HFFc6 (cell line): ENCODE measurements around the gene PSMB9. TPM values are rescaled to one million over a fixed set of nuclear protein-coding genes. Genes with fewer than 3 reads are reported as not detected.

Source experiments
- DNase-seq: peaks from one replicate; pipeline ENCODE4 v3.0.0-alpha.2; 2018
- H3K27ac Mint-ChIP-seq: 2 replicates; pipeline ENCODE4 v1.8.0; 2020; ENCODE audit warnings: mild to moderate bottlenecking, mixed read lengths
- H3K27me3 Mint-ChIP-seq: 2 replicates; pipeline ENCODE4 v1.8.0; 2021; ENCODE audit warnings: mild to moderate bottlenecking, moderate library complexity, mixed read lengths; ENCODE audit not compliant: insufficient read depth
- H3K36me3 Mint-ChIP-seq: 2 replicates; pipeline ENCODE4 v1.8.0; 2021; ENCODE audit warnings: low read depth, mixed read lengths
- H3K4me1 Mint-ChIP-seq: 2 replicates; pipeline ENCODE4 v1.8.0; 2020; ENCODE audit warnings: low read depth, mixed read lengths
- H3K4me3 Mint-ChIP-seq: 2 replicates; pipeline ENCODE4 v1.8.0; 2020; ENCODE audit warnings: mild to moderate bottlenecking, moderate library complexity, mixed read lengths
- H3K9me3 Mint-ChIP-seq: 2 replicates; pipeline ENCODE4 v1.8.0; 2020; ENCODE audit warnings: mild to moderate bottlenecking, mixed read lengths
- CTCF ChIP-seq: fragments of 200-600 bp; sonication (generic); IDR thresholded peaks from 2 replicates; pipeline ENCODE4 v1.5.0; 2021; ENCODE audit warnings: antibody characterized with exemption, mild to moderate bottlenecking
- total RNA-seq, 6 experiments: library from RNA; stranded (reverse); fragmentation: NEBNext Ultra II Directional; extraction: Animal tissue kit (Norgen Biotek cat#: 25700); gene quantifications; 2 replicates in 1 of 6; 3 replicates in 5 of 6; pipeline ENCODE4 v1.2.3, GENCODE V29; 2021

The PSMB9 gene
- total RNA-seq, 6 experiments from 2014 or later: 4.9 to 23.9 (median 20.9) TPM

- Mint-ChIP-seq H3K4me1 (peaks cover 12% of the 10 kb centered on the region), H3K4me3 (no peak overlapping the region), H3K27ac (no peak overlapping the region), H3K36me3 (no peaks in the 10 kb centered on the region), H3K27me3 (peaks cover 2% of the 10 kb centered on the region), H3K9me3 (no peaks in the 10 kb centered on the region)
- no peak for TF ChIP-seq CTCF
- no peak for DNase-seq
Measured at GRCh38 chr6:32903952-32904351, 50.0 kb downstream of the PSMB9 start.

- no peak for DNase-seq
- Mint-ChIP-seq H3K36me3 (no peaks in the 10 kb centered on the region), H3K9me3 (no peaks in the 10 kb centered on the region), H3K27me3 (peaks cover 2% of the 10 kb centered on the region), H3K4me3 (no peak overlapping the region), H3K4me1 (peaks cover 12% of the 10 kb centered on the region), H3K27ac (no peak overlapping the region)
- no peak for TF ChIP-seq CTCF
Measured at GRCh38 chr6:32905078-32905477, 51.1 kb downstream of the PSMB9 start.

- H3K4me3 Mint-ChIP-seq: no peak overlapping the region
- DNase-seq: peak; percentile 63
- H3K27ac Mint-ChIP-seq: no peak overlapping the region
- H3K27me3 Mint-ChIP-seq: peaks cover 7% of the 10 kb centered on the region
- peaks cover 12% of the 10 kb centered on the region for H3K4me1 Mint-ChIP-seq
- TF ChIP-seq CTCF: no peak
- no peaks in the 10 kb centered on the region for H3K9me3 Mint-ChIP-seq
- no peaks in the 10 kb centered on the region for H3K36me3 Mint-ChIP-seq
Measured at GRCh38 chr6:32906539-32906938, 52.5 kb downstream of the PSMB9 start.

GRCh38 chr6:32908897-32909296, 54.9 kb downstream of the PSMB9 start:
- H3K4me3 Mint-ChIP-seq: no peak overlapping the region
- H3K9me3 Mint-ChIP-seq: no peaks in the 10 kb centered on the region
- H3K27ac Mint-ChIP-seq: no peak overlapping the region
- peaks cover 16% of the 10 kb centered on the region for H3K27me3 Mint-ChIP-seq
- no peak for TF ChIP-seq CTCF
- H3K4me1 Mint-ChIP-seq: peaks cover 12% of the 10 kb centered on the region
- H3K36me3 Mint-ChIP-seq: no peaks in the 10 kb centered on the region
- no peak for DNase-seq

Other genes starting within 250 kb of the PSMB9 start
- not detected for gene HLA-DQA1, start 216.8 kb upstream of the PSMB9 start, total RNA-seq
- not detected for gene HLA-DQB1, start 187.5 kb upstream of the PSMB9 start, total RNA-seq
- gene HLA-DQA2, start 112.8 kb upstream of the PSMB9 start, total RNA-seq: not detected
- gene HLA-DQB2, start 90.7 kb upstream of the PSMB9 start, total RNA-seq: not detected
- gene HLA-DOB, start 37.2 kb upstream of the PSMB9 start, total RNA-seq: under 1 TPM in 2 of 6 experiments, not detected in 4; 0.14 to 0.28 TPM
- 10 to 100 TPM; 25.3 to 47.5 (median 39.2) TPM for gene TAP2, start 15.5 kb upstream of the PSMB9 start, total RNA-seq
- 10 to 100 TPM; 24.4 to 43.3 (median 39.5) TPM for gene PSMB8, start 10.1 kb upstream of the PSMB9 start, total RNA-seq
- 10 to 100 TPM; 29.9 to 42.6 (median 37.8) TPM for gene TAP1, start 488 bp upstream of the PSMB9 start, total RNA-seq
- gene HLA-DMB, start 86.8 kb downstream of the PSMB9 start, total RNA-seq: not detected
- gene HLA-DMA, start 98.9 kb downstream of the PSMB9 start, total RNA-seq: 1 to 10 TPM; 2.0 to 3.1 (median 2.2) TPM
- 100 to 1,000 TPM; 147 to 163 (median 157) TPM for gene BRD2, start 114.4 kb downstream of the PSMB9 start, total RNA-seq
- gene HLA-DOA, start 155.4 kb downstream of the PSMB9 start, total RNA-seq: not detected
- gene HLA-DPA1, start 219.5 kb downstream of the PSMB9 start, total RNA-seq: 1 to 10 TPM in 5 of 6 experiments, under 1 TPM in 1; 0.94 to 3.8 (median 1.9) TPM
- 1 to 10 TPM; 1.6 to 4.8 (median 1.9) TPM for gene HLA-DPB1, start 221.8 kb downstream of the PSMB9 start, total RNA-seq